ENCODE measurements around the gene C22orf42.
"Not testable (repeated sequence)": the region's sequence is repeated elsewhere in the genome, so short reads cannot be mapped to it uniquely, and the experiment has no call there.

The C22orf42 gene

DNA sequence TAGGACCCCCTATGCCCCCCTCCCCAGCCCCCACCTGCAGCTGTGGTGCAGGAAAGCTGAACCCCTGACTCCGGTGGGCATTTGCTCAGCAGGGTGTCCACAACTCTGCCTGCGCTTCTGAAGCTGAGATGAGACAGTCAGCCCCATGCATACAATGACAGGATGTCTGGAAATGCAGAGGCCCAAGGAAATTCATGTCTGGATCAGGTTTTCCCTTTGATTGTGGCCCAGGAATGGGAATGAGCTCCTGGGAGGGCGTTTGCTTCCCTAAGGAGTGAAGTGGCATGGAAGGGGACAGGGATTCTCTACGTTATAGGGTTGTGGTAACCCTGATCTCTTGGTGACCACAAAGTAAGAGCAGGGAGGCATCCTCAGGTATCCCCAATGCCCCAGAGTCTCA lies 22.2 kb downstream of the C22orf42 start:
- not testable (repeated sequence) for DNase-seq

DNA sequence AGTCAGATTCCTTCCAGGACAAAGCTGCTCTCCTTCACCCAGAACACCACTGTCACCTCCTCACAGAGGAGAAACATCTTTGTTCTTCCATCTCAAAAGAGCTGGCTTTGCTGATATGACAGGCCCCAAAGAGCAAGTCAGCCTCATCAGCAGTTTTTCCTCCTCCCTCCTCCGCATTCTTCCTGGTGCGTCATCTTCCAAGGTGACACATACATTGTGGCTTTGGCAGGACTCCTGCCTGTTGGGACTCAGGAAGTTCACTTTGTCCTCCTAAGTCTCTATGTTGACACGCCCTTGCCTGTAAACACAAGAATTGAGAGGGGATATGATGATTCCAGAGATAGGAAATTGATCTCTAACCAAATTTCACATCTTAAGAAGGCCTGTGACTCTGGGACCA lies 23.1 kb downstream of the C22orf42 start:
- peak in 1 of 58 donors; percentile 4 for DNase-seq

DNA sequence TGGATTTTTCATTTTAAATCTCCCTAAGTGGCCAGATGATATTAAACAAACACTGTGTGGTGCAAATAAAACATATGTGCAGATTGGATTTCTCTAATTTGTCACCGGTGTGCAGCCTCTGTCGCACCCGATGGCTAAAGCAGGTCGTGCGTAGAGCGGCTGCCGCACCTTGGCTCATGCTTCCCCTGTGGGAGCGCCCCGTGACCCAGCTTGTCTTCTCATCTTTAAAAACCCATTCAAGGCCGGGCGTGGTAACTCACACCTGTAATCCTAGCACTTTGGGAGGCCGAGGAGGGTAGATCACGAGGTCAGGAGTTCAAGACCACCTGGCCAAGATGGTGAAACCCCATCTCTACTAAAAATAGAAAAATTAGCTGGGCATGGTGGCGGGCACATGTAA lies 24.3 kb downstream of the C22orf42 start:
- DNase-seq = not testable (repeated sequence)

DNA sequence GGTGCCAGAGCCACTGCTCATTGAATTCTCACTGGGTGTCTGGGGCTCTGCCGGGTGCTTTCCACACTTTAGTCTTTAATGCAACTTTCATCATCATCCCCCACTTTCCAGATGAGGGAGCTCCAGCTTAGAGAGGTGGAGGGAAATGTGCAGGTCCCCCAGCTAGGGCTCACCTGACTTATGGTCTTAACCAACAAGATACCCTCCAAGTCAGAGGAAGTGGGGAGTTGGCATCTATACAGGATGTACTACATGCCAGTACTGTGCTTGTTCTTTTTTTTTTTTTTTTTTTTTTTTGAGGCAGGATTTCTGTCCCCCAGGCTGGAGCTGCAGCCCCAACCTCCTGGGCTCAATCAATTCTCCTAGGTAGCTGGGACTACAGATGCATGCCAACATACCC lies 26.3 kb downstream of the C22orf42 start:
- DNase-seq = no peak

DNA sequence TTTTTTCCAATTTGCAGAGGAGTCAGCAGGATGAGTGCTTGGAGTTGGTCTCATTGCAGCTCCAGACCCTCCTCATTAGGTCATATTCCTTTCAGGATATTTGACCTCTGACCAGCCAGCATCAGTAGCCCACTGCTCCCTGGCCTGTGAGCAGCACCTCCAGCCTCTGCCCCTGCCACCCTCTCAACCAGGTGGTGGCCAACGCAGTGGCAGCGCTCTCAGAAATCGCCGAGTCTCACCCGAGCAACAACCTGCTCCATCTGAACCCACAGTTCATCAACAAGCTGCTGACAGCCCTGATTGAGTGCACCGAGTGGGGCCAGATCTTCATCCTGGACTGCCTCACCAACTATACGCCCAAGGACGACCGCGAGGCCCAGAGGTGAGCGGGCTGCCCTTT lies 27.0 kb downstream of the C22orf42 start:
- no peak for DNase-seq

DNA sequence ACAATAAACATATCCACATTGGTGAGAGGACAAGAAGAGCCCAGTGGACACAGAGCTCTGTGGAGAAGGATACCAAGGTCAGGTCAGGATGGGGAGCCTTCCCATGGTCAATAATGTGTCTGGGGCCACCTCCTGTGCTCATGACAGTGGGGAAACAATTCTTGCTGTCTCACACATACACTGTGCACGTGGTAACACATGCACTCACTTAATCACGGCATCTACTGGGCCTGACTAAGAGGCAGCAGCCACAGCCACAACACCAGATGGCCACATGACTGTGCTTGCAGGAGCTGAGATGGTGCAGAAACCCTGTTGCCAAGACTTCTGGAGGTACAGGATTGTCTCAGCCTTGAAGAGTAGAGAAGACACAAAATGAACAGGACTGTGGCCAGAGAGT lies 28.6 kb downstream of the C22orf42 start:
- DNase-seq = peak in 13 of 58 donors; percentile 2 to 42 (median 11)

DNA sequence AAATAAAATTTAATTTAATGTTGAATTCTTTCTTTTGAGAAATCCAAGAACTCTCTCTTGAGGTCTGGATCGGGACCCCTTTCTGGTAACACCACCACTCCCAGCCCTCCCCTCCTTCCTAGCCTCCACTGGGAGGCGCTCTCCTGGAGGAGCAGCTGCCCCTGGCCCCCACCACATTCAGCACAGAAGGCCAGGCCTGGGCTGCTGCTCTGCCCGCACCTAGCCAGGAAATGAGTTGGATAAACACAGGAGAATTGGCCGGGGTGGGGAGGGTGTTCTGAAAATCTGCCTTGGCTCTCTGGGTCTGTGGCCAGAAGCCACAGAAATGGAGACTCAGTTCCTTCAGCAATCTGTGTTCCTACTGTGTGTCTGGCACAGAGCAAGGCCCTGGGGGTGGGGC lies 31.2 kb downstream of the C22orf42 start:
- no peak for DNase-seq

DNA sequence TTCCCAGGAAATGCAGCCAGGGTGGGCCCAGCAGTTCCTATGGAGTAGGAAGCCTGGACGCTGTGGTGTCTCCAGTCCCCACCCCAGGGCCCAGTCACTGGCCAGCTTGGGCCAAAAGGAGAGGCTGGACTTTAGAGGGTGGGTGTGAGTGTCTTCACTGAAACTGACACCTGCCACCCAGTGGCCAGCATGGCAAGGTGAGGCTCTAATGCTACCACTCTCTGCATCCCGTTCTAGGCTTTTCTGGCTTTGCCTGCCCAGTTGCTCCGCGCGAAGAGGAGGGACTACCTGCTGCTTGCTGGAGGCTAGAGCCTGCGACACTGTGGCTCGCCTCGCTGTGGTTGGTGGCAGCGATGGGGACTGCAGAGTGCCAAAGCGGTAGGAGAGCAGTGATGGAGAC lies 35.4 kb downstream of the C22orf42 start:
- no peak for DNase-seq

DNA sequence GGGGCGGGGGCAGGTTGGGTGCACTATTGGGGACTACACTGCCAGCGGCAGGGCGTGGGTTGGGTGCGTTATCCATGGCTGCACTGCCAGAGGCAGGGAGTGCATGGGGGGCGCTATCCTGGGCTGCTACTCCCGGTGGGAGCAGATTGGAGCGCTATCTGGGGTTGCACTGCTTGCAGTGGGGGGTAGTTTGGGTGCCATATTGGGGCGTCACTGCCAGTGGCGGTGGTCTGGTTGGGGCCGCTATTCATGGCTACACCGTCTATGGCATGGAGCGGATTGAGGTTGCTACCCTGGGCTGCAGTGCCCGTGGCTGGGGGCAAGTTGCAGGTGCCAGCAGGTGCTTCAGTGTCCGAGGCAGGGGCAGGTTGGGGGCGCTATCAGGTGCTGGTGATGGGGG lies 36.2 kb downstream of the C22orf42 start:
- no peak for DNase-seq

DNA sequence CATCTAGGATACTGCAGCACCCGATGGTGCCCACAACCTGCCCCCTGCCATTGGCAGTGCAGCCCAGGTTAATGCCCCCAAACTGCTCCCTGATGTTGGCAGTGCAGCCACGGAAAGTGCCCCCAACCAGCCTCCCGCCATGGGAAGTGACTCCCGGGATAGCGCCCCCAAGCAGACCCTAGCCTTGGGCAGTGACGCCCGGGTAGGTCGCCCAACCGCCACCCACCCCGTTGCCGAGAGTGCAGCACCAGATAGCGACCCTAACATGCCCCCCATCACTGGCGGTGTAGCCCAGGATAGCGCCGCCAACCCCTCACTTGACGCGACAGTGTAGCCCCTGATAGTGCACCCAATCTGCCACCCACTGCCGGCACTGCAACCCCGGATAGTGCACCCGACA lies 38.5 kb downstream of the C22orf42 start:
- DNase-seq = no peak

DNA sequence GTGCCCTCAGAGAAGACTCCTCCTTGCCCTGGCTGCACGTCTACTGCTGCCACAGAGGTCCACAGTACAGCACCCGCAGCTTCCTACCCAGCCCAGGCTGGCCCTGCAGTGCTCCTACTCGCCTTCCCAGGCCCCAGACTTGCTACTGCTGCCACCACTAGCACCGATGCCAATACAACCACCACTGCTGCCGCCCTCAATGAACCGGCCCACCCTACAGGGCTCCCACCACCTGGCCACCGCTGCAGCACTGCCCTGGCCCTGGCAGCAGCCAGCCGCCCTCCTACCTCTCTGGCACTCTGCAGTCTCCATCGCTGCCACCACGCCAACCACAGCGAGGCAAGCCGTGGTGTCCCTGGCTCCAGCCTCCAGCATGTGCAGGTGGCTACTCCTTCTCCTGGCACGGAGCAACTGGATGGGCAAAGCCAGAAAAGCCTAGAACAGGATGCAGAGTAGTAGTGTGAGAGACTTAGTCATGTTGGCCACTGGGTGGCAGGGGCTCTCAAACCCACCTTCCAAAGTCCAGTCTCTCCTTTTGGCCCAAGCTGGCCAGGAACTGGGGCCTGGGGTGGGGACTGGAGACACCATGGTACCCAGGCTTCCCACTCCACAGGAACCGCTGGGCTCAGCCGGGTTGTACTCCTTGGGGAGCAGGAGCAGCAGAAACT lies 39.4 kb downstream of the C22orf42 start:
- DNase-seq = no peak

DNA sequence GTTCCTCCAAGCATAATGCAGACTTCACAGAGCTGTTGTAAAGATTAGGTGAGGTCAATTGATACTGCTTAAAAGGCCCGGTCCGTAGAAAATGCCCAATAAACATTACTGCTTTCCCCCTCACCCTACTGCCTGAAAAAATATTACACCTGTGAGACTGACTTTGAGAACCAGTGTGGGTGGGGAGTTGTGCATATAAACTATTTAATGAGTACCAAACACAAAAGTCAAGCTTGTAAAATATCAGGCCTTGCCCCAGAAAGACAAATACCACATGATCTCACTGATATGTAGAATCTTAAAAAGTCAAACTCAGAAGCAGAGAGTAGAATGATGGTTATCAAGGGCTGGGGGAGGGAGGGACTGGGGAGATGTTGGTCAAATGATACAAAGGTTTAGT lies 46.7 kb downstream of the C22orf42 start:
- DNase-seq = no peak

DNA sequence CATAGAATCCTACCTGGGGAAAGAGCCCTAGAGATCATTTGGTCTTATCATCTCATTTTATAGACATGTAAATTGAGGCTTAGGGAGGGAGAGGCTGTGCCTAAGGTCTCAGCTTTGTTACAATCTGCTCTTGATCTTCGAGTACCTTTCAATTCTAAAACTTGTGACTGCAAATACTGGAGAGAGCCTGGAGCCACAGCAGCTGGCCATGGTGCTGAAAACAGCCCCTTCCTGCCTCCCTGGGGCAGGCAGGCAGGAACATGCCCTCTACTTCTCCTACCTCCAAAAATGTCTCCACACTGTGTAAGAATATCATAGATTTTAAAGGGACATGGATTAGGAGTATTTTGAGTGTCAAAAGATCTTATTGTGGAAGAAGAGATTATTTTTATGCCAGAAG lies 52.2 kb downstream of the C22orf42 start:
- DNase-seq = no peak

DNA sequence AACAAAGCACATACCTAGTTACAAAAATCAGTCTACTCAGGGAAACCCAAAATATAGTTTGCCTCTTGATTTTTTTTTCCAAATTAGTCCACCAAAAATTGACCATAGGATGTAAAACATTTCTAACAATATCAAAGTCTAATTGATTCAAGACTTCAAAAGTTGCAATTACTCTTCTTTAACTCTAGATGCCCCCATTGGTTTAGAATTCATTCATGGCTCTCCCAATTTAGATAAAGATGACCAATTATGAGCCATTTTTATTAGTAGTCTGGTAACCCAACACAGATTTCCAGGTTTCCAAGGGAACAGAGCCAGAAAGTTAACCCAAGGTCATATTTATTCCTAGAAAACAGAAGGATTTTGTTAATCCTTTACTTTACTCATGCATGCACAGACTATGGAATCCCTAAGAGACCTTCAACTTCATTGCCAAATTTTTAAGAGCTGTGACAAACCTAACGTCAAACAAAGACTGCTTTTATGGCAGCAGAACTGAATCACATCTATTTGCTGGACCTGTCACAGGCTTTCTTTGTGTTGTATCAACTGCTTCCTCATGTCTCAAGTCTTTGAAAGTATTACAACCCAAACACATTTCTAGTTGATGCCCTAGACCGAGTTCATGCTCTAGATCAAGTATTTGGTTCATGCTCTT lies 55.3 kb downstream of the C22orf42 start:
- no peak for DNase-seq

DNA sequence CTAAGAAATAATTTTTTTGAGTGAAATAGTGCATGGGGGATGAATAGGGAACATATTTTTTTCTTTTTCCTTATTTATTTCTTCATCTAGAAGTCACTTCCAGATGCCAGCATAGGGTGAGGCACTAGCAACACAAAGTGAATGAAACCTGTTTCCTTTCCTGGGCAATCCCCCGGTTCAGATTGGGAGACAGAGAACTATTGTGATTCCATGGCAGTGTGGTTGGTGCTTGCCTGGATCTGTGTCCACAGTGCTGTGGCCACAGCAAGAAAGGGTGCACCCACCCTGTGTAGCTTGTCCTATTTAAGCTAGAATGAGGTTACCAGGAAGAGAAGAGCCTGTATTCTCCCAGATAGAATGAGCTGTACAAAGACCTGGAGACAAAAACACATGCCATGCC lies 58.4 kb downstream of the C22orf42 start:
- DNase-seq = no peak
